Neural progenitor cell (in vitro differentiated cells): ENCODE data around the gene NOXA1.

ENCODE experiments used
- EZH2 ChIP-seq: fragments of 200-600 bp; sonication (generic); IDR thresholded peaks from 2 replicates; pipeline ENCODE4 v1.6.1; 2017; ENCODE audit warnings: antibody characterized with exemption, mild to moderate bottlenecking, moderate library complexity
- TF ChIP-seq, protein P1 (sequence below): fragments of 200-600 bp; sonication (generic); IDR thresholded peaks from 2 replicates; pipeline ENCODE4 v1.5.1; 2017; ENCODE audit warnings: antibody characterized with exemption, mild to moderate bottlenecking

DNA sequence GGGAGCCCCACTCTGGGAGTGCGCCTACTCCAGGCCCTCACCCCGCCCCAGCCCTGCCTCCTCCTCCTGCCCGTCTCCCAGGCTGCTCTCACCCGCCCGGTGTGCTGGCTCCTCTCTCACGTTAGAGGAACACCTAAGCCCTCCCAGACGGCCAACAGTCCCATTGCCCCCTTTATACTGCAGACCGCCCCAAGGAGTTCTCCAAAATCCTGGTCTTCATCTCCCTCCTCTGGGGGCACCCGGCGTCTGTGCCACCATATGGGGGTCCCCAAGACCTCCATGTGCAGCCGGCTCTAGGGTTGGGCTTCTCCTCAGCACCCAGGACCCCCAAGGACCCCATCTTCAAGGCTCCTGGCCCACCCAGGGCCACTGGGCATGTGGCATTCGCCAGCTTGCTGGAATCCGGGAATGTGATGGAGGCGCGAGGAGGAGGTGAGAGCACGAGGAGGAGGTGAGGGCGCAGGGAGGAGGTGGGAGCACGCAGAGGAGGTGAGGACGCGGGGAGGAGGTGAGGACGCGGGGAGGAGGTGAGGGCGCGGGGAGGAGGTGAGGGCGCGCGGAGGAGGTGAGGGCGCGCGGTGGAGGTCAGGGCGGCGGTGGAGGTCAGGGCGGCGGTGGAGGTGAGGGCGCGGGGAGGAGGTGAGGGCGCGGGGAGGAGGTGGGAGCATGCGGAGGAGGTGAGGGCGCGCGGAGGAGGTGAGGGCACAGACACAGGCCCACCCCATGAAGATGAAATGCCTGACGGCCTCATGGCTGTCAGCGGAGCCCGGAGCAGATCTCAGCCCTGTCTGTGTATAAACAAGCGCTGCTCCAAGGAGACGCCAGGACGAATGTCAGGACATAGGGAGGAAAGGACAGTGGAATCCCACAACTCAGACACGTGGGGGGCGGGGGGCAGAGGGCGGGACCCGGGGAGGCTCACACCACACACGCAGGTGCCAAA, 41.4 kb upstream of the NOXA1 start:
- TF ChIP-seq, protein P1, sequence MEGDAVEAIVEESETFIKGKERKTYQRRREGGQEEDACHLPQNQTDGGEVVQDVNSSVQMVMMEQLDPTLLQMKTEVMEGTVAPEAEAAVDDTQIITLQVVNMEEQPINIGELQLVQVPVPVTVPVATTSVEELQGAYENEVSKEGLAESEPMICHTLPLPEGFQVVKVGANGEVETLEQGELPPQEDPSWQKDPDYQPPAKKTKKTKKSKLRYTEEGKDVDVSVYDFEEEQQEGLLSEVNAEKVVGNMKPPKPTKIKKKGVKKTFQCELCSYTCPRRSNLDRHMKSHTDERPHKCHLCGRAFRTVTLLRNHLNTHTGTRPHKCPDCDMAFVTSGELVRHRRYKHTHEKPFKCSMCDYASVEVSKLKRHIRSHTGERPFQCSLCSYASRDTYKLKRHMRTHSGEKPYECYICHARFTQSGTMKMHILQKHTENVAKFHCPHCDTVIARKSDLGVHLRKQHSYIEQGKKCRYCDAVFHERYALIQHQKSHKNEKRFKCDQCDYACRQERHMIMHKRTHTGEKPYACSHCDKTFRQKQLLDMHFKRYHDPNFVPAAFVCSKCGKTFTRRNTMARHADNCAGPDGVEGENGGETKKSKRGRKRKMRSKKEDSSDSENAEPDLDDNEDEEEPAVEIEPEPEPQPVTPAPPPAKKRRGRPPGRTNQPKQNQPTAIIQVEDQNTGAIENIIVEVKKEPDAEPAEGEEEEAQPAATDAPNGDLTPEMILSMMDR, result no peak
- TF ChIP-seq EZH2, result no peak
